K562 (cell line): ENCODE data around the gene TOR1B. TPM values are rescaled to one million over a fixed set of nuclear protein-coding genes. Genes with fewer than 3 reads are reported as not detected.

ENCODE experiments used
- CHD1 ChIP-seq: fragments of 200-600 bp; sonication (generic); IDR thresholded peaks from one replicate; pipeline ENCODE4 v1.6.1; 2012; ENCODE audit warnings: mild to moderate bottlenecking, moderate library complexity, low read length, inconsistent platforms
- HNRNPK ChIP-seq: fragments of 200-400 bp; formaldehyde crosslinking; IDR thresholded peaks from one replicate; pipeline ENCODE4 v1.6.1; 2018; ENCODE audit warnings: mild to moderate bottlenecking, low read depth, low read length; ENCODE audit not compliant: poor library complexity, severe bottlenecking
- HNRNPL ChIP-seq: fragments of 200-400 bp; formaldehyde crosslinking; IDR thresholded peaks from 2 replicates; pipeline ENCODE4 v1.6.1; 2017; ENCODE audit warnings: low read depth, mild to moderate bottlenecking, low read length
- NONO ChIP-seq, 2 experiments: fragments of 200-400 bp in 1 of 2; fragments of 450-650 bp in 1 of 2; formaldehyde crosslinking in 1 of 2; IDR thresholded peaks; 2 replicates each; pipeline ENCODE4 v1.6.1; 2017; ENCODE audit warnings: low read depth in 2 of 2, mild to moderate bottlenecking in 2 of 2, moderate library complexity in 2 of 2, low read length in 1 of 2
- RUNX1 ChIP-seq: sonication (generic); IDR thresholded peaks from 2 replicates; pipeline ENCODE4 v1.6.1; 2016; ENCODE audit warnings: antibody characterized with exemption, low read depth
- SMARCB1 ChIP-seq: IDR thresholded peaks from 2 replicates; pipeline ENCODE4 v1.6.1; 2011; ENCODE audit warnings: improper control_type of control experiment, low read depth; ENCODE audit not compliant: insufficient read length
- STAG1 ChIP-seq: sonication (generic); formaldehyde crosslinking; IDR thresholded peaks from 2 replicates; pipeline ENCODE4 v1.5.0; 2020; ENCODE audit warnings: missing genetic modification reagents, borderline replicate concordance
- TAF1 ChIP-seq: IDR thresholded peaks from 2 replicates; pipeline ENCODE4 v1.6.1; 2011; ENCODE audit warnings: mild to moderate bottlenecking, low read length, moderate library complexity; ENCODE audit not compliant: insufficient read depth, control insufficient read depth, severe bottlenecking; ENCODE audit errors: extremely low read depth
- ZNF12 ChIP-seq: sonication (generic); formaldehyde crosslinking; IDR thresholded peaks from 2 replicates; pipeline ENCODE4 v1.4.0; 2020; ENCODE audit warnings: mild to moderate bottlenecking, missing genetic modification reagents
- polyA plus RNA-seq, 8 experiments: library from polyadenylated mRNA; depleted of rRNA in 4 of 8; stranded (reverse) in 5 of 8; unstranded in 3 of 8; fragments of >200 nt; fragmentation: Nextera tagmentation in 2 of 8; fragmentation: Illumina TruSeq in 1 of 8; extraction: Ambion mirVana in 2 of 8; extraction: Trizol in 1 of 8; gene quantifications; 2 replicates each; pipeline versions ENCODE4 v1.2.1 to v1.2.3, GENCODE V29; 2011 to 2014; ENCODE audit warnings: inconsistent platforms in 1 of 8, missing spikeins in 1 of 8
- total RNA-seq, 7 experiments: library from RNA; depleted of rRNA in 6 of 7; stranded (reverse); fragments of >200 nt in 6 of 7; fragmentation: Illumina TruSeq in 2 of 7; extraction: Trizol in 2 of 7; gene quantifications; 2 replicates each; pipeline versions ENCODE4 v1.2.1 to v1.2.3, GENCODE V29; 2011 to 2021; ENCODE audit warnings: low replicate concordance in 1 of 7
- TF ChIP-seq, protein P1 (sequence below): IDR thresholded peaks from 3 replicates; pipeline ENCODE4 v1.6.1; 2011; ENCODE audit warnings: borderline replicate concordance, mild to moderate bottlenecking, moderate library complexity; ENCODE audit not compliant: insufficient read length; ENCODE audit errors: extremely low read depth
- TF ChIP-seq, protein P2 (sequence below): fragments of 450-650 bp; IDR thresholded peaks from 2 replicates; pipeline ENCODE4 v1.6.1; 2017; ENCODE audit warnings: antibody characterized with exemption, mild to moderate bottlenecking
- TF ChIP-seq, protein P3 (sequence below): fragments of 250-450 bp; sonication (Bioruptor Pico); IDR thresholded peaks from 2 replicates; pipeline ENCODE4 v1.4.0; 2020; ENCODE audit warnings: mild to moderate bottlenecking, moderate library complexity
- TF ChIP-seq, protein P4 (sequence below): fragments of 450-650 bp; conservative IDR thresholded peaks from 2 replicates; pipeline ENCODE4 v1.6.1; 2016; ENCODE audit warnings: missing genetic modification characterization, low read depth, mild to moderate bottlenecking, missing compliant biosample characterization, moderate library complexity

The TOR1B gene
- total and polyA plus RNA-seq, 9 of the 15 experiments (the other 6 are each of a cell fraction or from before 2014, with no cell fraction given) = 4.2 to 36.5 (median 24.6) TPM

DNA sequence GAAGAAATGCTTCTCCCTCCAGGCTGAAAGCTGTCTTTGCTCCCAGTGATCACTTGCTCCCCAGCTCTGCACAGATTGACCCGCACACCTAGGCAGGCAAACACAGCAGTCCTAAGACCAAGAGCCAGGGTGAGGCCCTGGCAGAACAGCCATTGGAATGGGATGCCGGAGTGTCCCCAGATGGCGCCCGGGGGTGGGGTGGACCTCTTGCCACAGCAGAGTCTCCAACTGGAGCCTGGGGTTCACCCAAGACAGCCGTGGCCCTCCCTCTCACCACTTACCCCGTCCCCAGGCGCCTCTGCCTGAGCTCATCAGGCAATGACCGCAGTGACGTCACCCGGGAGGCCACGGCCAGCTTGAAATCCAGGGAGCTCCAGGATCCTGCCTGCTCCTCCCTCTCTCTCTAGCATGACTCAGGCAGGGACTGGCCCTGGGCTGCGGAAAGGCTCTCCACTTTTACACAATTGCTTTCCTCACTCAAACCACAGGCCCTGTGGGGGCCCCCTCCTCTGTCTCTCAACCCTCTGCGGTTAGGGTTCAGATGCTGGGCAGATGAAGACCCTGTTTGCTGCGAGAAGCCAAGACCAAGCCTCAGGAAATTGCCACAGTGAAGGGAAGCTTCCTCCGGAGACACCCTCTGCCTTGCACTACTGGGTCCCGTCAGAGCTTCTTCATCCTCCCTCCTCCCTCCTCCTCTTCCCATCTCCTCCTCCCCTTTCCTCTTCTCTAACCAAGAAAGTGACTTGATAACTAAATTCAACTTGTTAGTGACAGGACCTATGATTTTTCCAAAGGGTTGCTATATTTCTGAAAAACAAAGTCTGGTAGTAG lies 25.8 kb upstream of the TOR1B start (continued):
- TF ChIP-seq NONO (IDR thresholded peaks at IDR 0.05; ENCODE audit: low read depth in 2 of 2, low read length in 1 of 2) (no peak), STAG1 (CRISPR knock-in tag) (no peak), HNRNPL (no peak), CHD1 (no peak), RUNX1 (no peak; the same call in 1 of the 2 replicates), HNRNPK (no peak), ZNF12 (CRISPR knock-in tag) (no peak; the same call in 1 of the 2 replicates), SMARCB1 (no peak), TAF1 (no peak)
- TF ChIP-seq, protein P1, sequence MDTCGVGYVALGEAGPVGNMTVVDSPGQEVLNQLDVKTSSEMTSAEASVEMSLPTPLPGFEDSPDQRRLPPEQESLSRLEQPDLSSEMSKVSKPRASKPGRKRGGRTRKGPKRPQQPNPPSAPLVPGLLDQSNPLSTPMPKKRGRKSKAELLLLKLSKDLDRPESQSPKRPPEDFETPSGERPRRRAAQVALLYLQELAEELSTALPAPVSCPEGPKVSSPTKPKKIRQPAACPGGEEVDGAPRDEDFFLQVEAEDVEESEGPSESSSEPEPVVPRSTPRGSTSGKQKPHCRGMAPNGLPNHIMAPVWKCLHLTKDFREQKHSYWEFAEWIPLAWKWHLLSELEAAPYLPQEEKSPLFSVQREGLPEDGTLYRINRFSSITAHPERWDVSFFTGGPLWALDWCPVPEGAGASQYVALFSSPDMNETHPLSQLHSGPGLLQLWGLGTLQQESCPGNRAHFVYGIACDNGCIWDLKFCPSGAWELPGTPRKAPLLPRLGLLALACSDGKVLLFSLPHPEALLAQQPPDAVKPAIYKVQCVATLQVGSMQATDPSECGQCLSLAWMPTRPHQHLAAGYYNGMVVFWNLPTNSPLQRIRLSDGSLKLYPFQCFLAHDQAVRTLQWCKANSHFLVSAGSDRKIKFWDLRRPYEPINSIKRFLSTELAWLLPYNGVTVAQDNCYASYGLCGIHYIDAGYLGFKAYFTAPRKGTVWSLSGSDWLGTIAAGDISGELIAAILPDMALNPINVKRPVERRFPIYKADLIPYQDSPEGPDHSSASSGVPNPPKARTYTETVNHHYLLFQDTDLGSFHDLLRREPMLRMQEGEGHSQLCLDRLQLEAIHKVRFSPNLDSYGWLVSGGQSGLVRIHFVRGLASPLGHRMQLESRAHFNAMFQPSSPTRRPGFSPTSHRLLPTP = no peak
- TF ChIP-seq, protein P2, sequence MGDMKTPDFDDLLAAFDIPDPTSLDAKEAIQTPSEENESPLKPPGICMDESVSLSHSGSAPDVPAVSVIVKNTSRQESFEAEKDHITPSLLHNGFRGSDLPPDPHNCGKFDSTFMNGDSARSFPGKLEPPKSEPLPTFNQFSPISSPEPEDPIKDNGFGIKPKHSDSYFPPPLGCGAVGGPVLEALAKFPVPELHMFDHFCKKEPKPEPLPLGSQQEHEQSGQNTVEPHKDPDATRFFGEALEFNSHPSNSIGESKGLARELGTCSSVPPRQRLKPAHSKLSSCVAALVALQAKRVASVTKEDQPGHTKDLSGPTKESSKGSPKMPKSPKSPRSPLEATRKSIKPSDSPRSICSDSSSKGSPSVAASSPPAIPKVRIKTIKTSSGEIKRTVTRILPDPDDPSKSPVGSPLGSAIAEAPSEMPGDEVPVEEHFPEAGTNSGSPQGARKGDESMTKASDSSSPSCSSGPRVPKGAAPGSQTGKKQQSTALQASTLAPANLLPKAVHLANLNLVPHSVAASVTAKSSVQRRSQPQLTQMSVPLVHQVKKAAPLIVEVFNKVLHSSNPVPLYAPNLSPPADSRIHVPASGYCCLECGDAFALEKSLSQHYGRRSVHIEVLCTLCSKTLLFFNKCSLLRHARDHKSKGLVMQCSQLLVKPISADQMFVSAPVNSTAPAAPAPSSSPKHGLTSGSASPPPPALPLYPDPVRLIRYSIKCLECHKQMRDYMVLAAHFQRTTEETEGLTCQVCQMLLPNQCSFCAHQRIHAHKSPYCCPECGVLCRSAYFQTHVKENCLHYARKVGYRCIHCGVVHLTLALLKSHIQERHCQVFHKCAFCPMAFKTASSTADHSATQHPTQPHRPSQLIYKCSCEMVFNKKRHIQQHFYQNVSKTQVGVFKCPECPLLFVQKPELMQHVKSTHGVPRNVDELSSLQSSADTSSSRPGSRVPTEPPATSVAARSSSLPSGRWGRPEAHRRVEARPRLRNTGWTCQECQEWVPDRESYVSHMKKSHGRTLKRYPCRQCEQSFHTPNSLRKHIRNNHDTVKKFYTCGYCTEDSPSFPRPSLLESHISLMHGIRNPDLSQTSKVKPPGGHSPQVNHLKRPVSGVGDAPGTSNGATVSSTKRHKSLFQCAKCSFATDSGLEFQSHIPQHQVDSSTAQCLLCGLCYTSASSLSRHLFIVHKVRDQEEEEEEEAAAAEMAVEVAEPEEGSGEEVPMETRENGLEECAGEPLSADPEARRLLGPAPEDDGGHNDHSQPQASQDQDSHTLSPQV = no peak
- TF ChIP-seq, protein P3, sequence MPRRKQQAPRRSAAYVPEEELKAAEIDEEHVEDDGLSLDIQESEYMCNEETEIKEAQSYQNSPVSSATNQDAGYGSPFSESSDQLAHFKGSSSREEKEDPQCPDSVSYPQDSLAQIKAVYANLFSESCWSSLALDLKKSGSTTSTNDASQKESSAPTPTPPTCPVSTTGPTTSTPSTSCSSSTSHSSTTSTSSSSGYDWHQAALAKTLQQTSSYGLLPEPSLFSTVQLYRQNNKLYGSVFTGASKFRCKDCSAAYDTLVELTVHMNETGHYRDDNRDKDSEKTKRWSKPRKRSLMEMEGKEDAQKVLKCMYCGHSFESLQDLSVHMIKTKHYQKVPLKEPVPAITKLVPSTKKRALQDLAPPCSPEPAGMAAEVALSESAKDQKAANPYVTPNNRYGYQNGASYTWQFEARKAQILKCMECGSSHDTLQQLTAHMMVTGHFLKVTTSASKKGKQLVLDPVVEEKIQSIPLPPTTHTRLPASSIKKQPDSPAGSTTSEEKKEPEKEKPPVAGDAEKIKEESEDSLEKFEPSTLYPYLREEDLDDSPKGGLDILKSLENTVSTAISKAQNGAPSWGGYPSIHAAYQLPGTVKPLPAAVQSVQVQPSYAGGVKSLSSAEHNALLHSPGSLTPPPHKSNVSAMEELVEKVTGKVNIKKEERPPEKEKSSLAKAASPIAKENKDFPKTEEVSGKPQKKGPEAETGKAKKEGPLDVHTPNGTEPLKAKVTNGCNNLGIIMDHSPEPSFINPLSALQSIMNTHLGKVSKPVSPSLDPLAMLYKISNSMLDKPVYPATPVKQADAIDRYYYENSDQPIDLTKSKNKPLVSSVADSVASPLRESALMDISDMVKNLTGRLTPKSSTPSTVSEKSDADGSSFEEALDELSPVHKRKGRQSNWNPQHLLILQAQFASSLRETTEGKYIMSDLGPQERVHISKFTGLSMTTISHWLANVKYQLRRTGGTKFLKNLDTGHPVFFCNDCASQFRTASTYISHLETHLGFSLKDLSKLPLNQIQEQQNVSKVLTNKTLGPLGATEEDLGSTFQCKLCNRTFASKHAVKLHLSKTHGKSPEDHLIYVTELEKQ (CRISPR knock-in tag) = no peak; the same call in 1 of the 2 replicates
- TF ChIP-seq, protein P4, sequence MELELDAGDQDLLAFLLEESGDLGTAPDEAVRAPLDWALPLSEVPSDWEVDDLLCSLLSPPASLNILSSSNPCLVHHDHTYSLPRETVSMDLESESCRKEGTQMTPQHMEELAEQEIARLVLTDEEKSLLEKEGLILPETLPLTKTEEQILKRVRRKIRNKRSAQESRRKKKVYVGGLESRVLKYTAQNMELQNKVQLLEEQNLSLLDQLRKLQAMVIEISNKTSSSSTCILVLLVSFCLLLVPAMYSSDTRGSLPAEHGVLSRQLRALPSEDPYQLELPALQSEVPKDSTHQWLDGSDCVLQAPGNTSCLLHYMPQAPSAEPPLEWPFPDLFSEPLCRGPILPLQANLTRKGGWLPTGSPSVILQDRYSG (tag) = peak; percentile 81; the same call in 1 of the 2 replicates
